Measurements from ENCODE around the gene CCHCR1. TPM values are rescaled to one million over a fixed set of nuclear protein-coding genes. Genes with fewer than 3 reads are reported as not detected.
"Not testable (repeated sequence)": the region's sequence is repeated elsewhere in the genome, so short reads cannot be mapped to it uniquely, and the experiment has no call there.

Gene CCHCR1
- total RNA-seq, 5 donors from 2014 or later (not counting 1 experiment from before 2014, with no cell fraction given), result 20.7 to 38.6 (median 28.1) TPM

DNA sequence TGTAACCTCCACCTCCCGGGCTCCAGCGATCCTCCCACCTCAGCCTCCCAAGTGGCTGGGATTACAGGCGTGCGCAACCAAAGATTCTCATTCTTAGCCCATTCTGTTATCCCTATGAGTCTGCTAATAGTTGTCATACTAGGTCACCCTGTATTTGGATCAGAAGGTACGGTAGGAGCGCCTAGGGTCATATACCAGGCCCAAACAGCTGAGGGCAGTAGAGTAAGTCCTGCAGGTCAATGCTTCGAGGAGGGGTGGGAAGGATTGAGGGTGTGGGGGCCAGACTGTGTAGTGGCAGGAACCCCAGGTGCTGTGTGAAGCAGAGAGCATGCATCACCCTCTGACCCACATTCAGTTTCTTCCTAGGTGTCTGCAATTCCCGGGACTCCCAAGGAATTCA is 35.6 kb upstream of the CCHCR1 start:
- no peaks in the 10 kb centered on the region for H3K9me3 ChIP-seq
- H3K27me3 Mint-ChIP-seq, result no peaks in the 10 kb centered on the region
- DNase-seq, result no peak
- H3K27ac Mint-ChIP-seq, result peak overlapping the region in 1 of 2 donors; percentile 28
- WGBS (ENCODE audit: insufficient coverage), result 100% methylated on average over 1 of the region's 8 CpGs
- H3K27me3 ChIP-seq (replicated peaks in 1 of 2; ENCODE audit: control insufficient read depth in 2 of 2, extremely low read depth in 1 of 2, insufficient read depth in 2 of 2, low read length in 1 of 2), result no peaks in the 10 kb centered on the region
- ATAC-seq (replicated peaks in 1 of 4), result no peak
- no peak overlapping the region for H3K4me3 ChIP-seq (ENCODE audit: control insufficient read depth in 1 of 2, extremely low read depth in 1 of 2, low read length in 1 of 2)
- H3K27ac ChIP-seq (ENCODE audit: low read length), result no peak overlapping the region
- no peaks in the 10 kb centered on the region for H3K36me3 ChIP-seq (ENCODE audit: control insufficient read depth in 2 of 2, extremely low read depth in 1 of 2, insufficient read depth in 1 of 2, low read length in 1 of 2)
- POLR2A ChIA-PET, result interaction anchor here in 1 of 2 donors (0.6 kb wide), 1 partner anchor 251 kb away, joined by 4 read pairs; no protein-coding TSS in a partner anchor
- H3K4me1 Mint-ChIP-seq, result peaks cover 24 to 30% (median 27%) of the 10 kb centered on the region in 3 donors
- peaks cover 2 to 15% of the 10 kb centered on the region in 2 experiments for H3K4me1 ChIP-seq (ENCODE audit: control insufficient read depth in 1 of 2, extremely low read depth in 1 of 2, insufficient read depth in 2 of 2, low read length in 2 of 2)
- no peak overlapping the region for H3K4me3 Mint-ChIP-seq
- peaks cover 12% of the 10 kb centered on the region for H3K36me3 Mint-ChIP-seq
- H3K9me3 Mint-ChIP-seq, result no peaks in the 10 kb centered on the region
- CTCF ChIA-PET, result interaction anchor here in 1 of 2 donors (1.2 to 1.8 kb wide), 2 partner anchors 106 to 174 kb away, joined by 7 read pairs; no protein-coding TSS in a partner anchor

DNA sequence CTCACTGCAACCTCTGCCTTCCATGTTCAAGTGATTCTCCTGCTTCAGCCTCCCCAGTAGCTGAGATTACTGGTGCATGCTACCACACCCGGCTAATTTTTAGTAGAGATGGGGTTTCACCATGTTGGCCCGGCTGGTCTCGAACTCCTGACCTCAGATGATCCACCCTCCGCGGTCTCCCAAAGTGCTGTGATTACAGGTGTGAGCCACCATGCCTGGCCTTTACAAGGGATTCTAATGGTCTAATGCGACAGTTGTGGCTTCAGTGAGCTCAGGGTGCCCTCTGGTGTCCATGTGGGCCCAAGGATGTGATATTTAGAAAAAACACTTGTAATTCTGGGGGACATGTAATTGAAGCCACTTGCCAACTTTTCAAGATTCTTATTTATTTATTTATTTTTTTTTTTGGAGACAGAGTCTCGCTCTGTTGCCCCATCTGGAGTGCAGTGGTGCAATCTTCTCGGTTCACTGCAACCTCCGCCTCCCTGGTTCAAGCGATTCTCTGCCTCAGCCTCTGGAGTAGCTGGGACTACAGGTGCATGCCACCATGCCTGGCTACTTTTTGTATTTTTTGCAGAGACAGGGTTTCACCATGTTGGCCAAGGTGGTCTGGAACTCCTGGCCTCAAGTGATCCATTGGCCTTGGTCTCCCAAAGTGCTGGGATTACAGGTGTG is 35.0 kb upstream of the CCHCR1 start:
- H3K27ac ChIP-seq (ENCODE audit: low read length); H3K36me3 ChIP-seq (ENCODE audit: control insufficient read depth in 2 of 2, extremely low read depth in 1 of 2, insufficient read depth in 1 of 2, low read length in 1 of 2); H3K9me3 Mint-ChIP-seq; H3K27me3 Mint-ChIP-seq; ATAC-seq (replicated peaks in 1 of 4); H3K4me3 ChIP-seq (ENCODE audit: control insufficient read depth in 1 of 2, extremely low read depth in 1 of 2, low read length in 1 of 2); H3K27ac Mint-ChIP-seq; H3K27me3 ChIP-seq (replicated peaks in 1 of 2; ENCODE audit: control insufficient read depth in 2 of 2, extremely low read depth in 1 of 2, insufficient read depth in 2 of 2, low read length in 1 of 2); H3K4me3 Mint-ChIP-seq; H3K9me3 ChIP-seq: not testable (repeated sequence)
- H3K36me3 Mint-ChIP-seq, result peaks cover 12% of the 10 kb centered on the region
- ChIA-PET POLR2A (interaction anchor here in 1 of 2 donors (0.6 kb wide), 1 partner anchor 251 kb away, joined by 4 read pairs; no protein-coding TSS in a partner anchor), CTCF (interaction anchor here in 1 of 2 donors (0.7 to 1.8 kb wide), 6 partner anchors 12 to 578 kb away, joined by 3 to 9 read pairs (median 7); no protein-coding TSS in a partner anchor)
- DNase-seq, result peak in 30 of 35 experiments; percentile 13 to 71 (median 42)
- peaks cover 0 to 15% of the 10 kb centered on the region in 2 experiments for H3K4me1 ChIP-seq (ENCODE audit: control insufficient read depth in 1 of 2, extremely low read depth in 1 of 2, insufficient read depth in 2 of 2, low read length in 2 of 2)
- H3K4me1 Mint-ChIP-seq, result peaks cover 24 to 30% (median 25%) of the 10 kb centered on the region in 3 donors
- WGBS (ENCODE audit: insufficient coverage), result 90% methylated on average over 10 of the region's 10 CpGs

DNA sequence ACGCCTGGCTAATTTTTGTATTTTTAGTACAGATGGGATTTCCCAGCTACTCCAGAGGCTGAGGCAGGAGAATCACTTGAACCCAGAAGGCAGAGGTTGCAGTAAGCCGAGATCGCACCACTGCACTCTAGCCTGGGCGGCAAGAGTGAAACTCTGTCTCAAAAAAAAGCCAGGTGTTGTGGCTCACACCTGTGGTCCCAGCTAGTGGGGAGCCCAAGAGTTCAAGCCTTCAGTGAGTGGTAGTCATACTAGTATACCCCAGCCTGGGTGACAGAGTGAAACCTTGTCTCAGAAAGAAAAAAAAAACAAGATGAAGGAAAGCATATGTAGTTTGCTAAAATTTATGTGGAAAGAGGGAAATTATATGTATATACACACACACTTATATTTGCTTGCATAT is 32.9 kb upstream of the CCHCR1 start:
- Mint-ChIP-seq H3K9me3 (no peaks in the 10 kb centered on the region), H3K27me3 (no peaks in the 10 kb centered on the region)

DNA sequence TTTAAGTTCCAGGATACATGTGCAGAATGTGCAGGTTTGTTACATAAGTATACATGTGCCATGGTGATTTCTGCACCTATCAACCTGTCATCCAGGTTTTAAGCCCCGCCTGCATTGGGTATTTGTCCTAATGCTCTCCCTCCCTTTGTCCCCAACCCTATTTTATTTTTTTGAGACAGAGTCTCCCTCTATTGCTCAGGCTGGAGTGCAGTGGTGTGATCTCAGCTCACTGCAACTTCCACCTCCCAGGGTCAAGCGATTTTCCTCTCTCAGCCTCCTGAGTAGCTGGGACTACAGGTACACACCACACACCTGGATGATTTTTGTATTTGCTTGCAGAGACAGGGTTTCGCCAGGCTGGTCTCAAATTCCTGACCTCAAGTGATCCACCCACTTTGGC is 31.6 kb upstream of the CCHCR1 start:
- no CpG with 5 or more reads among the region's 3 CpGs for WGBS (ENCODE audit: insufficient coverage)
- H3K27me3 Mint-ChIP-seq; ATAC-seq (replicated peaks in 1 of 4); CTCF ChIA-PET; POLR2A ChIA-PET; H3K36me3 Mint-ChIP-seq; H3K27ac ChIP-seq (ENCODE audit: low read length); DNase-seq; H3K4me3 ChIP-seq (ENCODE audit: control insufficient read depth in 1 of 2, extremely low read depth in 1 of 2, low read length in 1 of 2); H3K36me3 ChIP-seq (ENCODE audit: control insufficient read depth in 2 of 2, extremely low read depth in 1 of 2, insufficient read depth in 1 of 2, low read length in 1 of 2); H3K4me1 Mint-ChIP-seq; H3K9me3 ChIP-seq; H3K9me3 Mint-ChIP-seq; H3K27ac Mint-ChIP-seq; H3K4me1 ChIP-seq (ENCODE audit: control insufficient read depth in 1 of 2, extremely low read depth in 1 of 2, insufficient read depth in 2 of 2, low read length in 2 of 2); H3K27me3 ChIP-seq (replicated peaks in 1 of 2; ENCODE audit: control insufficient read depth in 2 of 2, extremely low read depth in 1 of 2, insufficient read depth in 2 of 2, low read length in 1 of 2); H3K4me3 Mint-ChIP-seq: not testable (repeated sequence)

More for the DNA sequence above, 32.9 kb upstream of the CCHCR1 start:
- no peak overlapping the region for H3K27ac ChIP-seq (ENCODE audit: low read length)
- Mint-ChIP-seq H3K36me3 (peaks cover 9% of the 10 kb centered on the region), H3K4me3 (no peak overlapping the region), H3K4me1 (peaks cover 10 to 16% (median 11%) of the 10 kb centered on the region in 3 donors), H3K27ac (no peak overlapping the region)
- ATAC-seq (replicated peaks in 1 of 4) (no peak), DNase-seq (no peak)
- no peaks in the 10 kb centered on the region for H3K9me3 ChIP-seq
- H3K4me1 ChIP-seq (ENCODE audit: control insufficient read depth in 1 of 2, extremely low read depth in 1 of 2, insufficient read depth in 2 of 2, low read length in 2 of 2), result peaks cover 0 to 1% of the 10 kb centered on the region in 2 experiments
- ChIA-PET POLR2A (no interaction called here), CTCF (no interaction called here)
- 89% methylated on average over 3 of the region's 4 CpGs for WGBS (ENCODE audit: insufficient coverage)
- no peaks in the 10 kb centered on the region for H3K27me3 ChIP-seq (replicated peaks in 1 of 2; ENCODE audit: control insufficient read depth in 2 of 2, extremely low read depth in 1 of 2, insufficient read depth in 2 of 2, low read length in 1 of 2)
- H3K36me3 ChIP-seq (ENCODE audit: control insufficient read depth in 2 of 2, extremely low read depth in 1 of 2, insufficient read depth in 1 of 2, low read length in 1 of 2), result no peaks in the 10 kb centered on the region
- no peak overlapping the region for H3K4me3 ChIP-seq (ENCODE audit: control insufficient read depth in 1 of 2, extremely low read depth in 1 of 2, low read length in 1 of 2)

DNA sequence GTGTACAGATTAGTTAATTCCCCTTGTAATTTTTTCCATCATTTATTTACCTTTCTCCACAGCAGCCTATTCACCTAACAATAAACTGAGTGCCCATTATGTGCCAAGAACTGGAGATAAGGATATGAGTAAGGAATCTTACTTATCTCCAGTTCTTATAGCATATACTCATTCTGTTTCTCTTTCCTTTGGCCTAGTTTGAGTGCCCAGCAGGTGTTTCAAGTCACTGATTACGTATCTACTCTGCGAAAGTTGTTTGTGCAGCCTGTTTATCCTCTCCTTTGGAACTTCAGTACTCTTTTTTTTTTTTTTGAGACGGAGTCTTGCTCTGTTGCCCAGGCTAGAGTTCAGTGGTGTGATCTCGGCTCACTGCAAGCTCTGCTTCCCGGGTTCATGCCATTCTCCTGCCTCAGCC is 30.2 kb upstream of the CCHCR1 start:
- Histone ChIP-seq H3K4me1 (ENCODE audit: control insufficient read depth in 1 of 2, extremely low read depth in 1 of 2, insufficient read depth in 2 of 2, low read length in 2 of 2) (no peaks in the 10 kb centered on the region), H3K36me3 (ENCODE audit: control insufficient read depth in 2 of 2, extremely low read depth in 1 of 2, insufficient read depth in 1 of 2, low read length in 1 of 2) (no peaks in the 10 kb centered on the region), H3K9me3 (no peaks in the 10 kb centered on the region), H3K4me3 (ENCODE audit: control insufficient read depth in 1 of 2, extremely low read depth in 1 of 2, low read length in 1 of 2) (no peak overlapping the region), H3K27ac (ENCODE audit: low read length) (no peak overlapping the region), H3K27me3 (replicated peaks in 1 of 2; ENCODE audit: control insufficient read depth in 2 of 2, extremely low read depth in 1 of 2, insufficient read depth in 2 of 2, low read length in 1 of 2) (no peaks in the 10 kb centered on the region)
- Mint-ChIP-seq H3K36me3 (no peaks in the 10 kb centered on the region), H3K4me3 (no peak overlapping the region), H3K27ac (no peak overlapping the region), H3K4me1 (peaks cover 0 to 4% (median 0%) of the 10 kb centered on the region in 3 donors), H3K27me3 (no peaks in the 10 kb centered on the region), H3K9me3 (no peaks in the 10 kb centered on the region)
- ChIA-PET CTCF (no interaction called here), POLR2A (no interaction called here)
- ATAC-seq (replicated peaks in 1 of 4) (no peak), DNase-seq (no peak)
- no CpG with 5 or more reads among the region's 5 CpGs for WGBS (ENCODE audit: insufficient coverage)

DNA sequence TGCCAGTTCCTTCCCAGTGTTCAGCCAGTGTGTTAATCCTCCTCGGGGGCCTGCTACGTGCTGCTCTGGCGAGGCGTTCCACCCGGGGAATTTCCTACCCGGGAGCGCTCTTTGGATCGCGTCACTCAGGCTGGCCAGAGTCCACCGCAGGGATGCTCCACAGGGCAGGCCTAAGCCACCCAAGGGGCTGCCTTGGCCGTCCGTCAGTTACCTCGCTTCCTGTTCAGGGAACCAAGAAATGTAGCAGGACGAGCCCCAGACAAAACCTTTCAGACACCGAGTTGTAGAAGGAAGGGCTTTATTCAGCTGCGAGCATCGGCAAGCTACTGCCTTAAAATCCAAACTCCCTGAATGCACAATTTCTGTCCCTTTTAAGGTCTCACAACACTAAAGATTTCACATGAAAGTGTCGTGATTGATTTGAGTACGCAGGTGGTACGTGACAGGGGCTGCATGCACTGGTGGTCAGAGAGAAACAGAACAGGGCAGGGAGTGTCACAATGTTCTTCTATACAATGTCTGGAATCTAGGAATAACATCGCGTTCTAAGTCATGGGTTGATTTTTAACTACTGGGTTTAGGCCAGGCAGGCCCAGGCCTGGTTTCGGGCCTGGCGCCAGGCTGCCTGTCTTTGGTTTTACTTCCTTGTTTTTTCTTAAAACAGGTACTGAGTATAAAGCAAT is 28.6 kb upstream of the CCHCR1 start:
- Histone ChIP-seq H3K27ac (ENCODE audit: low read length) (no peak overlapping the region), H3K36me3 (ENCODE audit: control insufficient read depth in 2 of 2, extremely low read depth in 1 of 2, insufficient read depth in 1 of 2, low read length in 1 of 2) (no peaks in the 10 kb centered on the region), H3K4me3 (ENCODE audit: control insufficient read depth in 1 of 2, extremely low read depth in 1 of 2, low read length in 1 of 2) (no peak overlapping the region), H3K4me1 (ENCODE audit: control insufficient read depth in 1 of 2, extremely low read depth in 1 of 2, insufficient read depth in 2 of 2, low read length in 2 of 2) (no peaks in the 10 kb centered on the region), H3K9me3 (no peaks in the 10 kb centered on the region), H3K27me3 (replicated peaks in 1 of 2; ENCODE audit: control insufficient read depth in 2 of 2, extremely low read depth in 1 of 2, insufficient read depth in 2 of 2, low read length in 1 of 2) (no peaks in the 10 kb centered on the region)
- H3K4me3 Mint-ChIP-seq, result no peak overlapping the region
- DNase-seq (no peak), ATAC-seq (replicated peaks in 1 of 4) (no peak)
- no peaks in the 10 kb centered on the region for H3K27me3 Mint-ChIP-seq
- ChIA-PET POLR2A (no interaction called here), CTCF (no interaction called here)
- H3K4me1 Mint-ChIP-seq, result peaks cover 0 to 2% (median 0%) of the 10 kb centered on the region in 3 donors
- no peak overlapping the region for H3K27ac Mint-ChIP-seq
- WGBS (ENCODE audit: insufficient coverage), result 92% methylated on average over 17 of the region's 24 CpGs
- H3K9me3 Mint-ChIP-seq, result no peaks in the 10 kb centered on the region
- no peaks in the 10 kb centered on the region for H3K36me3 Mint-ChIP-seq
